HG03378 (cell line): ENCODE data around the gene POLN.

ENCODE experiments used
- ATAC-seq: cut with Tn5 transposase; IDR thresholded peaks from one replicate; pipeline ENCODE4 v1.9.1; 2021; ENCODE audit warnings: mild to moderate bottlenecking, moderate library complexity; ENCODE audit not compliant: unreplicated experiment

Gene POLN

DNA sequence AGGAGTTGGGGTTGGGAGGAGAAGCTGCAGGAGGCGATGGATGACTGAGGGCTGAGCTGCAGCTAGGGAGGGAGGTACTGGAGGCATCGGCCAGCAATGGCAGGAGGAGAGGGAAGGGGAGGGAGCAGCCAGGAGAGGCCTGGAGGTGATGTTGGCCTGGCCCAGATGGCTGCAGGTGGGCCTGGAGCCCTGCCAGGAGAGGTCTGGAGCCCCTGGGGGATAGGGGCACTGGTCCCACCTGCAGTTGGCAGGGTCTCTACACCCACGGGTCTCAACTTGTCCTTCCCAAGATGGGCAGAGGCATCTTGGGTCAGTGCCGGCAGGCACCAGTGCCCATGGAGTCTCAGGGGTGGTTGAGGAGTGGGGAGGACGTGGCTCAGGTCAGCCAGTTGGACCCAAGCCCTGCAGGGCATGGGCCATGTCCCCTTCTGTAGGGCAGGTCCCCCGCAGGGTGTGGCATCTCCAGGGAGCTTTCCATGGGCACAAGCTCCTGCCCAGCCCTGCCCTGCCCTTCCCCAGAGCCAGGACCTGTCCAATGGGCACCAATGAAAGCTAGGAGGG lies 22.6 kb upstream of the POLN start:
- ATAC-seq: no peak

DNA sequence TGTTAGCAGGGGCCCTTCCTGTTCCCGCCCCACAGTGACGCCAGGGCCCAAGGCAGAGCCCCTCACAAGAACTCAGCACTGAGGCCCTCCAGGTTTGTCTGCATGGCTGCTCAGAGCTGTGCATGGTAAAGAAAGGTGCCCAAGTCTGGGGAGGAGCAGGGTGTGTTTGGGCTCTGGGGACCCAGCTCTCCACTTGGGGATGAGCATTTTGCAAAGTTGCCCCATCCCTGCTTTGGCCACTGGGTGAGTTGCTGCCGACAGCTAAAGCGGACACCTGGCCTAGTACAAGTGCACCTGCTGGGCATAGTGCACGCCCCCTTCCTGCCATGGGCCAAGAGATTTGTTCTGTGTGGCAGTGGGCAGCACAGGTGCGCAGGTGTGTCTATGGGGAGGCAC lies 22.0 kb upstream of the POLN start:
- ATAC-seq: no peak

DNA sequence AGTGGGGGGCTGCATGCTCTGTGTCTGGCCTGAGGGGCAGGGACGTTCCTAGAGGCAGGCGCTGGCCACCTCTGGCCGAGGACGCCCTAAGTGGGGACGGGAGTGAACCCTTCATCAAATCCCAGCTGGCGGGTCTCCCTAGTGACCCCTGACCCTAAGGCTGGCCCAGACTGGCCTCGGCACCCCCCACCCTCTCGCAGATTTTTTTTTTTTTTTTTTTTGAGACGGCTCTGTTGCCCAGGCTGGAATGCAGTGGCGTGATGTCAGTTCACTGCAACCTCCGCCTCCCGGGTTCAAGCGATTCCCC lies 21.0 kb upstream of the POLN start:
- no peak for ATAC-seq

DNA sequence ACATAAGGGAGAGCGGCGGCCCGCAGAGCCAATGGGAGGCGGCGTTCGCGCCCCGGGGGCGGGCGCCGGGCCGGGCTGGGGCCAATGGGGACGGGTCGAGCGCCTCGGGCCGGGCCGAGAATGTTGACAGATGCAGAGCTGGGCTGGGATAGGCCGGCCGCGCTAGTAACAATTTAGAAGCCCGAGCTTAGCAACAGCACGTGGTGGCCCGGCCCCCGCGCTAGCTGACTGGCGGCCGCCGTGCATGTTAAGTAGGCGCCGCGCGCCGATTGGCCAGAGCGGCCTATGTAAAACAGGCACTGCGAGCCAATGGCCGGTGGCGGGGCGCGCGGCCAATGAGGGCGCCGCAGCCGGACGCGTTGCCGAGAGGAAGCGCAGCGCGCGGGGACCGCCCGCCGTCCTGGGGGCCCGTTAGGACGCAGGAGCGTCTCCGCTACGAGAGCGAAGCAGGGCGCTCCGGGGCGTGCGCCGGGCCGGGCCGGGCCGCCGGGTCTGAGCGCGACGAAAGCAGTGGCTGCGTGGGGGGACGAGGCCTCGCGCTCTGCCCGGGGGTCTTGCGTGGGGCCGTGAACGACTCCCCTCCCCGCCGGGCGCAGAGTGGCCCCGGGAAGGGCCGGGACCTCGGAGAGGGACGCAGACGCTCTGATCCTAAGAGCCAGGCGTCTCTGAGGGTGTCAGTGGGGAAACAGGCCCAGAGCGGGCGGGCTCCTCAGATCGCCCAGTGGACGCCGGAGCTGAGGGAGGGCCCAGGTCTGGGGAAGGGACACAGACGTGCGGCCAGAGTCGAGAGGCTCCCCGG lies 20.4 kb upstream of the POLN start:
- ATAC-seq: peak; percentile 93

DNA sequence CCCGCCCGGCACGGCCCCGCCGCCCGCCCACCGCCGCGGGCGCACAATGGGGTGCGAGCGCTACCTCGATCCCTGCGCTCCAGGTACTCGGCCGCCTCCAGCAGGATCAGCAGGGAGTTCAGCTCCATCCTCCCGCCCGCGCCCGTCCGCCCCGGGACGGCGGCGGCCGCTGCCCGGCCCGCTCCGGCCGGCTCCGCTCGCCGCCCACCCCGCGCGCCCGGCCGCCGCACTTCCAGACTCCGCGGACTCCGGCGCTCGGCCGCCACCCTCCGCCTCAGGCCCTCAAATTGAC lies 19.9 kb upstream of the POLN start, which contains the start of gene MXD4:
MXD4 (minus strand) TSS at position 257 of the 292 bp plus-strand sequence; CDS start at position 128, 129 bp downstream.
- peak; percentile 1 for ATAC-seq

DNA sequence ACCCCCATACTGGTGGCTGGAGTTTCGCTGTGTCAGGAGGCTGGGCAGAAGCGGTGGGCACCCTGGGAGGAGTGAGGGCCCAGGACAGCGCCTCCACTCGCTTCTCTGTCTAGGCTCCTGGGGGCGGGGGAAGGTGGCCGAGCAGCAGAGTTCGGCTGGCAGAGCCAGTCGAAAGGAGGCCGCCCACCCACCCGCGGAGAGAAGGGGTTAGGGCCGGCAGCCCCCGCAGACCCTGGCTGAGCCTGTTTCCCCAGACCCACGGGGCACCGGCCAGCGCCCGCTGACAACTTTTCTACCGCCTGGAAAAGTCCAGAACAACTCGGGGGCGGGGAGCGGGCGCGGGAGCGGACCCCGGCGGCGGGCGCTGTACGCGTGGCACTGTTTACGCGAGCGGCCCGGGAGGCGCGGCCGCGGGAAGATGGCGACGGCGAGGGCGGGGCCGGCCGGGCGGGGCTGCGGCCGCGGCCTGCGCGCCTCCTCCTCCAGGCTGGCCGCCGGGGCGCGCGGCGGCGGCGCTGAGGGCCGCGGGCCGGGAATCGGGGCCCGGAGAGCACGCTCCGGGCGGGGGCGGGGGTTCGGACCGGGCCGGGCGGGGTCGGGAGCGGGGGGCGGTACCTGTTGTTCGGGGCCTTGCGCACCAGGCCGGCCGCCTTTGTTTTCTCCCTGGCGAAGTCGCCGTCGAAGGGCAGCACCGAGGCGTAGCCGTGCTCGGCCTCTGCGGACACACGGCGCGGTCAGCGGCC lies 19.4 kb upstream of the POLN start:
- ATAC-seq: no peak

DNA sequence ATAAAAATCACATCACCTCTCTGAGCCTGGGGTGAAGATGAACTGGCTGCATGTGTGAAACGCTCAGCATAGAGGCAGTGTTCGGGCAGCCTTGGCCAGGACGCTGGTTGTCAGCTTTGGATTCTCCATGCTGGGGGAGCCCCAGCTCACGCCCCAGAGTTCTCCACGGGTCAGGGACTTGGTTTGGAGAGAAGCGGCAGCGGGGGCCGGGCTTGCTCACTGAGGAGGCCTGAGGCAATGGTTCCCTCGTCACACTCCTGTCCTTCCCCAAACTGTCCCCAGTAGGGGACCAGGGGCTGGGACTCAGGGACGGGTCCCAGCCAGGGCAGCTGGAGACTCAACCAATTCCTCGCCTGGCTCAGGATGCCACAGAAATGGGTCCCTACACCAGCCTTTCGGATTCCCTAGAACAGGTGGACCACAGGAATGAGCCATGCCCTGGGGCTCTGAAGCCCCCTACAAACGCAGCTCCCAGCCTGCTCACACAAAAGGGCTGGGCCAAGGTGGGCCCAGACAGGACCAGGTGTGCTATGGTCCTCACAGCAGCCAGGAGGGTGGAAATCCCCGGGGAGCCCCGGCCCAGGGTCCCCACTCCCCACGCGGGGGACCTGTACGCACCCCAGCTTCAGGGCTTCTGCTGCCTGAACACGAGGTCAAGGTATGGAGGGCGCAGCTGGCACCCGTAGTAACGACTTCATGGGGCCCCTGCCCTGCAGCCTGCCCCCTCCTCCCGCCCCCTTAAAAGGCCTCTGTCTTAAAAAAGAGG lies 18.6 kb upstream of the POLN start:
- no peak for ATAC-seq

DNA sequence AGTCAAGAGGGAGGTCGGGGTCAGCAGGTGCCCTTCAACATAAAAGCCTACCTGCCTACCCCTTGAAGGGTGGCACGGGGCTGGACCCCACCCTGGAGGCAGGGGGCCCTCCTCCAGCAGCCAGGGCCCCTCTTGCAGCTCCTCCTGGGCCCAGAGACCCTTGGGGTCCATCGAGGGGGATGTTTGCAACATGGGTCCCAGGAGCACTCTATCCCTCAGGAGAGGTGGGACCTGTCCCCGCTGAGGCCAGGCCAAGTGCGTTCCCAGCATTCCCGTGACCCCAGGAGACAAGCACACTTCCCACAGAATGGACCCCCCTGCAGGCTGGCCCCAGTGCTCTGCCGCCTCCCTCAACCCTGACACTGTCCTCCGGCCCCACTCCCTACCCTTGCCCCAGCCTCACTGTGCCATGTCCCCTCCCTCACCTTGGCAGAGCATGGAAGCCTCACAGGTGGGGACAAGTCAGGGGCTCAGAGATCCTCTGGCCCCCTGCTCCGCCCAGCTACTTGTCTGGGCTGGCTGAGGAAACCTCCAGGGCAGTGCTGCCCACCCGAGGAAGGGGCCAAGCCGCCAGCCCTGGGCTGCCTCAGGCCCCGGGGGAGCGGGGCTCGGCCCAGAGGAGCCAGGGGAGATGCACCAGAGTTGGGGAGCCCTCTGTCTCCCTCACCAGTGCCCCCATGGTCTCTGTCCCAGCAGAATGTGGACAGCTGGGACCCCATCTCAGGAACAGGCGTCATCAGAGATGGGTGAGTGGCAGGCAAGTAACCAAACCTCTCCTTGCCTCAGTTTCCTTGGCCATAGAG lies 17.8 kb upstream of the POLN start:
- ATAC-seq: no peak

DNA sequence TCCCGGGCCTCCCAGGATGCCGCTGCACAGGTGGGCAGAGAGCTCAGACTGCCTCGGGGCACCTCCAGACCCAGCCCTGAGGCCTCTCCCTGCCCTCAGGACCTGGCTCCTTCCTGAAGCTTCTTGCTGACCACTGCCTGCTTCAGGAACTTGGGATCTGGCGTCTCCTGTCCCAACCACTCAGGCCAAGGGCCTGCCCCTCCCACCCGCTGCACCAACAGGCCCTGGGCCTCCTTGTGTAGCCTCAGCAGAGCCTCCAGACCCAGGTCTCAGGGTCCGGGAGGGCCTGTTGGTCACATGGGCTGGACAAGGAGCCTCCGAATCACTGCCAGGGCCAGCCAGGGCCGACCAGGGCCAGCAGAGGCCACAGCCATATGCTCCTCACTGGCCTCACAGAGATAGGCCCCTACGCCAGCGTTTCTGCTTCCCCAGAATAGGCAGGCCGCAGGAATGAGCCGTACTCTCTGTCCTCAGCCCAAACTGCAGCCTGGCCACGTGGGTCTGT lies 17.2 kb upstream of the POLN start:
- no peak for ATAC-seq

DNA sequence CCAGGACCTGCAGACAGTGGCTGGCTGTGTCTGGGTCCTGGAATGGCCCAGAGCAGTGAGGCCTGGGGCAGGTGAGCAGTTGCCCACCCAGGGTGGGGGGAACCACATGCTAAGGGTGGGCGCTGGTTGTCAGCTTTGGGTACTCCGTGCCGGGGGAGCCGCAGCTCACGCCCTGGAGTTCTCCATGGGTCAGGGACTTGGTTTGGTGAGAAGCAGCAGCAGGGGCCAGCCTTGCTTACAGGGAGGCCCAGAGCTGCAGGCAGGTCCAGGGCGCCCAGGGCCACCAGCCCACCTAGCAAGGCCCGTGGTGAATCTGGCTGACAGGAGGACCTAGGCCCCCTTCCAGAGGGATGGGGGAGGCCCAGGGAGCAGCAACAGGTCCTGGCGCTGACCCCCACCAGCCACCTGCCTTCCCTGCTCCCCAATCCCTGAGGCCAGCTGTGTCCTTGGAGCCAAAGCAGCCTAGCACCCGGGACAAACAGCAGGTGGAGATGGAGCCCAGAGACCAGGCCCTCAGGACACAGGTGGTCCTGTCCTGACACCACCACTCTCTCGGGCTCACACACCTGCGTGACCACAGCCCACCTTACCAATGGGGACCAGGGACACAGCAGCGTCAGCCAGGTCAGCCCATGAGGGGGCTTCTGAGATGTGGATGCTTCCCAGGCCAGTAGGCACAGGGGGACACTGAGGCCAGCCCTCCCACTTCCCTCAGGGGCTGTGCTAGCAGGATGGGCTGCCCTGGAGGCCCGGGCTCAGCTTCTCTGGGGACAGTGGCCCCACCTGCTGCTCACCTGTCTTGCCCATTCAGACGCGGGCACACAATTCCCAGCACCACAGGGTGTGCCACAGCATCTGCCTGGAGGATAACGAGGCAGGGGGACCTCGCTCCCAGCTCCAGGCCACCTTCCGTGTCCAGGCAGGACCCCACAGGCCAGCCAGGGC lies 16.4 kb upstream of the POLN start:
- ATAC-seq: no peak

DNA sequence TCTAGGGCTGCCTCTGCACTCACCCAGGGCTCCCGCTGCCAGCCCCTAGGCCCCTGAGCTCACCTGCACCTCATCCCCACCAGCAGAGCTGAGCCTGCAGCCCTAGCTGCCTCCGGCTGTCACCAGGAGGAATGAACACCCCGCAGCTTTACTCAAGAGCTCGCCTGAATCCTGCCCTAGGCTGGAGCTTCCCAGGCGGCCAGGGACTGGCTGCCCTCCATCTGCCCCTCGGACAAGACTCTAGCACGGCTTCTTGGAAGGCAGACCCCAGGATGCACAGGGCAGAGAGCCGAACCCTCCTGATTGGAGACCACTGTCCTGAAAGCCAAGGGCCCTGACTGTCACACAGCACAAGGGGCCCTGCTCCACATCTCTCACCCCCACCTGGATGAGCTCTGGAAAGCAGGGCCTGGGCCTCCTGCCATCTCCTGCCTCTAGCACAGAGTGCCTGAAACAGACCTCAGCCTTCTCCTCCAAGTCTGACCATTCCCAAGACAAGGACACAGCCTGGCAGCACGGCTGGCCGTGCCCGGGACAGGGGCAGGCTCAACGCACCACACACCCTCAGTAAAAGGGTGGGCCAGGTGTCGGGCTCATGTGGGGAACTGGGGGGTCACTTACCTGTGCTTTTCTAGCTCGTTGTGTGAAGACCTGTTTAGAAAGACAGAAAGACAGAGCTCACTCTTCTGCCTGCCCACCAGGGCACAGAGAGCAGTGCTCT lies 15.6 kb upstream of the POLN start:
- ATAC-seq: no peak

DNA sequence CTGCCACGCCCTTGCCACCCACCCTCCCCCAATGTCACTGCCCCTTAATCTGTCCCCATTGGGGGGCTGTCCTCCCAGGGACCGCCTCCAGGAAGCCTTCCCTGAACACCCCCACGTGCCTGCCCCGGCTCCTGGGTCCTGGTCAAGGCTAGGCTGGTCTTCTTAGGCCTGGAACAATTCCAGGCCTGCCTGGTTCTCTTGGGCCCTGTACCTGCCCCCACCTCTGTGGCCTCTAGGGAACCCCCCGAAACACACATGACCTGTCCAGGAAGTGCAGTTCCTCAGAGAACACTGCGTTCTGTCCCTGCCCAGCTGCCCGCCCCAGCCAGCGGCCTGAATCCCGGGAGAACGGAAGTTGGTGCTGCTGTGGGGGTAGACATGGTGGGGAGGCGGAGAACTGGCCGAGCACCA lies 14.9 kb upstream of the POLN start:
- ATAC-seq: no peak

DNA sequence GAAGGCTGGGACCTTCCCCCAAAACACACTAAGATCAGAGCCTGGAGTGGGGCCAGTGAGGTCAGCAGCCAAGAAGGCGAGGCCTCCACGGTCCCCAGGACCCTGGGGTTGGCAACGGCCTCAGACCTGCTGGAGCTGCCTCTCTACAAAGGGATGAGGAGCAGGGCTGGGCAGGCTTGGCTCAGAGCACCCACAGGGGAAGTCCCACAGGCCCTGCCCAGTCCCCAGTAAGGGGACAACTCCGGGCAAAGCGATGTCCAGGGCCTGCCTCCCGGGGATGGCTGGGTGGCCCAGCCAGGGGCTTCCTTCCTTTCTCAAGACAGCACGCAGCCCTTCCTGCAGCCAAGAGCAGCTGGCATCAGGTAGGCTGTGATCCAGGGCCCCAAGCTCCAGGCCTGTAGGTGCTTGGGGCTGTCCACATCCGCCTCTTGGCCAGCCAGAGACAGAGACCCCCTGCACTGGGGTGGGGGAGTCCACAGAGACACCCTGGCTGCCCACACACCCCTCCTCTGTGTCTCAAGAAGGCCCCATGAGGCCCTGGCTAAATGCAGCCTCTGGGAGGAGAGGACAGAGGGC lies 14.3 kb upstream of the POLN start:
- no peak for ATAC-seq

DNA sequence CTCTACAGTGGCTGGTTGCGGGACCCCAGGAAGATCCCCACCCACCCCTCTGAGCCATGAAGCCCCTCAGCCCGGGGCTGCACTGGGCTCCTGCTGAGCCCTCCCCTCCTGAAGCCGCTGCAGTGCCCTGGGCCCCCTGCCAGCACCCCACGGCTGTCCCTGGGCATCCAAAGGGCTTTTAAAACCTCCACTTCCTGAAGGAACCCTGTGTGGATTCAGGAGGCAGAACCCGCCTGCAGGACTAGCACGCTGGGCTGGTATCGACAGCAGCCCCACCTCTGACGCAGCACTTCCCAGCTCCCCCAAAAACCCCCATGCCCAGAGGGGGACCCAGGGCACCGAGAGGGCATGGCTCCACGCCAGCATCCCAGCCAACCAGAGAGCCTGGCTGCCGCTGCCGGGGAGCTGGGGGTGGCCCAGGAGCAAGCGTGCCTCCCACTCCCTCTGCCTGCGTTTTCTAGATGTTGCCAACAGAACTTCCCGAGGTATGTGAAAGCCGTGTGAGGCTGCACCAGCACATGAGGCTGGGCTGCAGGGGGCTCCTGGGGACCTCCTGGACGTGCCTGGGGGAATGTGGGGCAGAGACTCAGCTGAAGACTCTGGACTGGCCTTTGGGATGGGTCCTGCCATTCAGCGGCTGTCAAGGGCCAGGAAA lies 13.7 kb upstream of the POLN start:
- no peak for ATAC-seq

DNA sequence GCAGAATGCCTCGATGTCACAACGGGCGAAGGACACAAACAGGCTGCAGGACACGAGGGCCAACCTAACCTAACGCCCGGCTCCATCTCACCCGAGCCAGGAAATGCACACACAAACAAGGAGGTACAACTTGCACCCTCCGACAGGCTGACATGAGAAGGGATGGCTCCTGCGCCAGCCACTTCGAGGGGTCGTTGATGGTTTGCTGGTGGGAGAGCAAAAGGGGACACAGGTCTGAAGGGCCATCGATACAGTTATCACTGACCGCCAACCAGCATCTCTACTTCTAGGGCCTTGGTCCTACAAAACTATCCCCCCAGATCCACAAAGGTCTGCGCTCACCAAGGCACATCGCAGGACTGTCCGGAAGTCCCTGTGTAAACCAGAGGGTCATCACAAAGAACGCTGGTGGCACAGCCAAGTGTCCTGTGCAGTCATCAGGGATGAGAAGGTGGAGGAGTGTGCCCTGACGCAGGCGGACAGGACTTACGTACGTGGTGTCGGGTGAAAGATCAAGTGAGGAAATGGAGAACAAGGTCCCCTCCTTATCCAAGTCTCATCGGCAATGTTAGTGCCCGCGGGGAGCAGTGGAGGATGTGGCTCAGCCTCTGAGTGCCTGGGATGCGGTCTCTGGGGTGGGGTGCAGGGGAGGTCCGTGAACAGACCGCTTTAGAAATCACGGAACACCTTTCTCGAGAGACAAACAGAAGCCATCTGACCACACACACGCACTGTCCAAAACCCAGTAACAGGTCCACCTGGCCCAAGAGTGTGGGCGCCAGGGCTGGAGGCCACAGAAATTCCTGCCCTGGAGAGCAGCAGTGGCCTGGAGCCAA lies 13.0 kb upstream of the POLN start:
- ATAC-seq: no peak

DNA sequence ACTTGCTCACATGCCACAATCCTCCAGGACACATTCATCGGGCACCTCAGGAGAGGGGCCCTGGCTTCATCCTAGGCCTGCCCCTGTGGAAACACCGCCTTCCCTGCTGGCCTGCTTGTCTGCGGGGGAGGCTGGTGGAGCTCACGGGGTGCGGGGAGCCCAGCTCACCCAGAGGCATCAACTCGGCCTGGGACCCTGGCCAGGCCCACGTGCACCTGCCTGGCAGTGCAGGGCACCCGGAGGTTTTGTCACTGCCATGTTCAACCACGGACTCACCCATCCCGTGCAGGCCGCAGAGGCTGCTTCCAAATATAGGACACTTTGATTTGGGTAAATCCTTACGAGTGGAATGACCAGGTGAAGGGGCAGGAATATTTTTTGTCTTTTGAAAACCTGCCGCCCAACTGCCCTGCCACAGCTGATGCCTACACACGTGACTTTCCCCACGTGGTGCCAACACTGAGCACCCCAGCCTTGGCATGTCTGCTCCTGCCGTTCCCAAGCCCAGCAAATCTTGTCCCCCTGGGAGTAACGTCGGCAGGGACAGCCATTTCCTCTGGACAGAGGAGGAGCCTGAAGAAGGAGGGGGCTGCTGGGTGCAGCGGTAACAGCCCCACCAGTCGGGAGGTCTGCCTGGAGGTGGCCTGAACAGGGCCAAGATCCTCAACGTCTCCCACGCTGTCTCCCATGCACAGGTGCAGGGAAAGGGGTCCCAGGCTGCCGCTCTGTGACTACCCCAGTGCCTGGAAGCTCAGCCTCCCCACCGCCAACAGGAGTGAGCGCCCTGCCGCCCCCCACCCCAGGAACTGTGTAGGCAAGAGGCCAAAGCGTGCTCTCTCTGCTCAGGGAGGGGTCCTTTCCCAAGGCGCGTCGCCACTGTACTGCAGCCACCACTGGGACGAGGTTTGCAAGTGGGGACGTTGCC lies 11.5 kb upstream of the POLN start:
- ATAC-seq: no peak
